ENCODE results near the gene GPATCH2.

DNA sequence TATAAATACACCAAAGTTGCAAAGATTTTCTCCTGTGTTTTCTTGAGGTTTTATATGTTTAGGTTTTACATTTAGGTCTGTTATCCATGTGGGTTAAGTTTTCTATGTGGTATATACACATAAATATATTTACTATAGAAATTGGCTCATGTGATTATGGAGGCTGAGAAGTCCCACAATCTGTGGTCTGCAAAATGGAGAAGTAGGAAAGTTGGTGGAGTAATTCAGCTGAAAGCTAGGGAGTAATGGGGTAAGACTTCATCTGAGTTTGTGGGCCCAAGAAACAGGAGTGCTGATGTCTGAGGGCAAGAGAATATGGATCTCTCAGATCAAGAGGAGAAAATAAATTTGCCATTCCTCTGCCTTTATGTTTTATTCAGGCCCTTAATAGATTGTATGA is 146.0 kb downstream of the GPATCH2 start:
- TF ChIP-seq GATA3 (IDR thresholded peaks at IDR 0.05; ENCODE audit: low read depth, low read length) (no peak), GATA2 (IDR thresholded peaks at IDR 0.05; ENCODE audit: low read depth, low read length) (no peak)
